K562 (cell line): Measurements from ENCODE around the gene NAGS. TPM values are rescaled to one million over a fixed set of nuclear protein-coding genes. Genes with fewer than 3 reads are reported as not detected.
A peak's percentile ranks its signal among the peaks of the same experiment; 100 is the strongest.

Experiments used
- ATF6 ChIP-seq: sonication (generic); formaldehyde crosslinking; IDR thresholded peaks from 2 replicates; pipeline ENCODE4 v1.4.0; 2020; ENCODE audit warnings: mild to moderate bottlenecking, missing genetic modification reagents
- UBTF ChIP-seq, 2 experiments: IDR thresholded peaks; 2 replicates each; pipeline ENCODE4 v1.6.1; 2012; ENCODE audit warnings: improper control_type of control experiment in 2 of 2, low read depth in 2 of 2, low read length in 2 of 2, borderline replicate concordance in 1 of 2
- ZNF277 ChIP-seq: fragments of 250-450 bp; sonication (Bioruptor Pico); IDR thresholded peaks from 2 replicates; pipeline ENCODE4 v1.8.0; 2022; ENCODE audit warnings: inconsistent platforms, mild to moderate bottlenecking, moderate library complexity, borderline replicate concordance
- polyA plus RNA-seq, 8 experiments: library from polyadenylated mRNA; depleted of rRNA in 4 of 8; stranded (reverse) in 5 of 8; unstranded in 3 of 8; fragments of >200 nt; fragmentation: Nextera tagmentation in 2 of 8; fragmentation: Illumina TruSeq in 1 of 8; extraction: Ambion mirVana in 2 of 8; extraction: Trizol in 1 of 8; gene quantifications; 2 replicates each; pipeline versions ENCODE4 v1.2.1 to v1.2.3, GENCODE V29; 2011 to 2014; ENCODE audit warnings: inconsistent platforms in 1 of 8, missing spikeins in 1 of 8
- total RNA-seq, 7 experiments: library from RNA; depleted of rRNA in 6 of 7; stranded (reverse); fragments of >200 nt in 6 of 7; fragmentation: Illumina TruSeq in 2 of 7; extraction: Trizol in 2 of 7; gene quantifications; 2 replicates each; pipeline versions ENCODE4 v1.2.1 to v1.2.3, GENCODE V29; 2011 to 2021; ENCODE audit warnings: low replicate concordance in 1 of 7
- TF ChIP-seq, protein P1 (sequence below): sonication (generic); formaldehyde crosslinking; IDR thresholded peaks from 2 replicates; pipeline ENCODE4 v1.8.1; 2023; ENCODE audit warnings: missing genetic modification reagents, mild to moderate bottlenecking, borderline replicate concordance
- TF ChIP-seq, protein P2 (sequence below), 2 experiments: fragments of 450-650 bp; formaldehyde crosslinking in 1 of 2; IDR thresholded peaks; 2 replicates each; pipeline versions ENCODE4 v1.4.0 to v1.6.1; 2014 to 2020; ENCODE audit warnings: mild to moderate bottlenecking in 2 of 2, borderline replicate concordance in 1 of 2, low read depth in 1 of 2

NAGS gene
- total and polyA plus RNA-seq, 9 of the 15 experiments (the other 6 are each of a cell fraction or from before 2014, with no cell fraction given) = not detected

GRCh38 chr17:44014437-44015172 is 10.2 kb downstream of the NAGS start, which contains the start of gene TMEM101 (continued):
- TF ChIP-seq, protein P1, sequence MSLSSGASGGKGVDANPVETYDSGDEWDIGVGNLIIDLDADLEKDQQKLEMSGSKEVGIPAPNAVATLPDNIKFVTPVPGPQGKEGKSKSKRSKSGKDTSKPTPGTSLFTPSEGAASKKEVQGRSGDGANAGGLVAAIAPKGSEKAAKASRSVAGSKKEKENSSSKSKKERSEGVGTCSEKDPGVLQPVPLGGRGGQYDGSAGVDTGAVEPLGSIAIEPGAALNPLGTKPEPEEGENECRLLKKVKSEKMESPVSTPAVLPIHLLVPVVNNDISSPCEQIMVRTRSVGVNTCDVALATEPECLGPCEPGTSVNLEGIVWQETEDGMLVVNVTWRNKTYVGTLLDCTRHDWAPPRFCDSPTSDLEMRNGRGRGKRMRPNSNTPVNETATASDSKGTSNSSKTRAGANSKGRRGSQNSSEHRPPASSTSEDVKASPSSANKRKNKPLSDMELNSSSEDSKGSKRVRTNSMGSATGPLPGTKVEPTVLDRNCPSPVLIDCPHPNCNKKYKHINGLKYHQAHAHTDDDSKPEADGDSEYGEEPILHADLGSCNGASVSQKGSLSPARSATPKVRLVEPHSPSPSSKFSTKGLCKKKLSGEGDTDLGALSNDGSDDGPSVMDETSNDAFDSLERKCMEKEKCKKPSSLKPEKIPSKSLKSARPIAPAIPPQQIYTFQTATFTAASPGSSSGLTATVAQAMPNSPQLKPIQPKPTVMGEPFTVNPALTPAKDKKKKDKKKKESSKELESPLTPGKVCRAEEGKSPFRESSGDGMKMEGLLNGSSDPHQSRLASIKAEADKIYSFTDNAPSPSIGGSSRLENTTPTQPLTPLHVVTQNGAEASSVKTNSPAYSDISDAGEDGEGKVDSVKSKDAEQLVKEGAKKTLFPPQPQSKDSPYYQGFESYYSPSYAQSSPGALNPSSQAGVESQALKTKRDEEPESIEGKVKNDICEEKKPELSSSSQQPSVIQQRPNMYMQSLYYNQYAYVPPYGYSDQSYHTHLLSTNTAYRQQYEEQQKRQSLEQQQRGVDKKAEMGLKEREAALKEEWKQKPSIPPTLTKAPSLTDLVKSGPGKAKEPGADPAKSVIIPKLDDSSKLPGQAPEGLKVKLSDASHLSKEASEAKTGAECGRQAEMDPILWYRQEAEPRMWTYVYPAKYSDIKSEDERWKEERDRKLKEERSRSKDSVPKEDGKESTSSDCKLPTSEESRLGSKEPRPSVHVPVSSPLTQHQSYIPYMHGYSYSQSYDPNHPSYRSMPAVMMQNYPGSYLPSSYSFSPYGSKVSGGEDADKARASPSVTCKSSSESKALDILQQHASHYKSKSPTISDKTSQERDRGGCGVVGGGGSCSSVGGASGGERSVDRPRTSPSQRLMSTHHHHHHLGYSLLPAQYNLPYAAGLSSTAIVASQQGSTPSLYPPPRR (CRISPR knock-in tag) = no peak; the same call in 1 of the 2 replicates
- TF ChIP-seq ZNF277 (CRISPR knock-in tag) (no peak), ATF6 (CRISPR knock-in tag) (no peak), UBTF (IDR thresholded peaks at IDR 0.05; ENCODE audit: borderline replicate concordance in 1 of 2, low read depth in 2 of 2, low read length in 2 of 2) (peak; percentile 48 to 59; a peak in 1 of 4 replicates)
- TF ChIP-seq, protein P2, sequence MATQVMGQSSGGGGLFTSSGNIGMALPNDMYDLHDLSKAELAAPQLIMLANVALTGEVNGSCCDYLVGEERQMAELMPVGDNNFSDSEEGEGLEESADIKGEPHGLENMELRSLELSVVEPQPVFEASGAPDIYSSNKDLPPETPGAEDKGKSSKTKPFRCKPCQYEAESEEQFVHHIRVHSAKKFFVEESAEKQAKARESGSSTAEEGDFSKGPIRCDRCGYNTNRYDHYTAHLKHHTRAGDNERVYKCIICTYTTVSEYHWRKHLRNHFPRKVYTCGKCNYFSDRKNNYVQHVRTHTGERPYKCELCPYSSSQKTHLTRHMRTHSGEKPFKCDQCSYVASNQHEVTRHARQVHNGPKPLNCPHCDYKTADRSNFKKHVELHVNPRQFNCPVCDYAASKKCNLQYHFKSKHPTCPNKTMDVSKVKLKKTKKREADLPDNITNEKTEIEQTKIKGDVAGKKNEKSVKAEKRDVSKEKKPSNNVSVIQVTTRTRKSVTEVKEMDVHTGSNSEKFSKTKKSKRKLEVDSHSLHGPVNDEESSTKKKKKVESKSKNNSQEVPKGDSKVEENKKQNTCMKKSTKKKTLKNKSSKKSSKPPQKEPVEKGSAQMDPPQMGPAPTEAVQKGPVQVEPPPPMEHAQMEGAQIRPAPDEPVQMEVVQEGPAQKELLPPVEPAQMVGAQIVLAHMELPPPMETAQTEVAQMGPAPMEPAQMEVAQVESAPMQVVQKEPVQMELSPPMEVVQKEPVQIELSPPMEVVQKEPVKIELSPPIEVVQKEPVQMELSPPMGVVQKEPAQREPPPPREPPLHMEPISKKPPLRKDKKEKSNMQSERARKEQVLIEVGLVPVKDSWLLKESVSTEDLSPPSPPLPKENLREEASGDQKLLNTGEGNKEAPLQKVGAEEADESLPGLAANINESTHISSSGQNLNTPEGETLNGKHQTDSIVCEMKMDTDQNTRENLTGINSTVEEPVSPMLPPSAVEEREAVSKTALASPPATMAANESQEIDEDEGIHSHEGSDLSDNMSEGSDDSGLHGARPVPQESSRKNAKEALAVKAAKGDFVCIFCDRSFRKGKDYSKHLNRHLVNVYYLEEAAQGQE (IDR thresholded peaks at IDR 0.05; ENCODE audit: borderline replicate concordance) = no peak
- TF ChIP-seq, protein P2 (CRISPR knock-in tag; IDR thresholded peaks at IDR 0.05; ENCODE audit: low read depth) = 0 out of 2 replicates have a peak, but pooled peaks have one; percentile 21
